ENCODE measurements around the gene CYS1. TPM values are rescaled to one million over a fixed set of nuclear protein-coding genes. Genes with fewer than 3 reads are reported as not detected.
"Not testable (repeated sequence)": the region's sequence is repeated elsewhere in the genome, so short reads cannot be mapped to it uniquely, and the experiment has no call there.

CYS1 gene
- total RNA-seq = 4.0 TPM

GRCh38 chr2:10079870-10080535 is at the start of gene CYS1:
Gene CYS1 (minus strand): TSS chr2:10080411. CDS start chr2:10080223, 188 bp downstream.
- no peak for DNase-seq (ENCODE audit: low spot score)

- no peak for DNase-seq (ENCODE audit: low spot score)
These were observed 49.3 kb upstream of the CYS1 start for GRCh38 chr2:10129490-10129889.

GRCh38 chr2:10128420-10128819 is 48.2 kb upstream of the CYS1 start:
- DNase-seq (ENCODE audit: low spot score) = no peak

- DNase-seq (ENCODE audit: low spot score) = no peak
These were observed 46.4 kb upstream of the CYS1 start for GRCh38 chr2:10126632-10127026.

- DNase-seq (ENCODE audit: low spot score) = no peak
These were observed 45.8 kb upstream of the CYS1 start for GRCh38 chr2:10125842-10126631.

GRCh38 chr2:10124538-10125045 is 44.4 kb upstream of the CYS1 start:
- DNase-seq (ENCODE audit: low spot score) = no peak

- no peak for DNase-seq (ENCODE audit: low spot score)
These were observed 43.1 kb upstream of the CYS1 start for GRCh38 chr2:10123281-10123680.

GRCh38 chr2:10122500-10123280 is 42.5 kb upstream of the CYS1 start, which contains the start of gene RRM2:
Gene RRM2 (plus strand): TSS chr2:10122739. CDS start chr2:10122799, 60 bp downstream.
- peak; percentile 93 for DNase-seq (ENCODE audit: low spot score)

GRCh38 chr2:10120877-10121574 is 40.8 kb upstream of the CYS1 start:
- DNase-seq (ENCODE audit: low spot score) = no peak

GRCh38 chr2:10120158-10120876 is 40.1 kb upstream of the CYS1 start:
- DNase-seq (ENCODE audit: low spot score) = peak; percentile 94

- DNase-seq (ENCODE audit: low spot score) = no peak
These were observed 39.5 kb upstream of the CYS1 start for GRCh38 chr2:10119601-10120157.

- no peak for DNase-seq (ENCODE audit: low spot score)
These were observed 38.8 kb upstream of the CYS1 start for GRCh38 chr2:10119027-10119325.

- no peak for DNase-seq (ENCODE audit: low spot score)
These were observed 29.1 kb upstream of the CYS1 start for GRCh38 chr2:10109311-10109710.

- DNase-seq (ENCODE audit: low spot score) = not testable (repeated sequence)
These were observed 24.7 kb upstream of the CYS1 start for GRCh38 chr2:10104906-10105305.

GRCh38 chr2:10103179-10103578 is 23.0 kb upstream of the CYS1 start:
- no peak for DNase-seq (ENCODE audit: low spot score)

GRCh38 chr2:10101491-10101890 is 21.3 kb upstream of the CYS1 start:
- no peak for DNase-seq (ENCODE audit: low spot score)

- no peak for DNase-seq (ENCODE audit: low spot score)
These were observed 17.3 kb upstream of the CYS1 start for GRCh38 chr2:10097352-10098148.

GRCh38 chr2:10096641-10097040 is 16.4 kb upstream of the CYS1 start:
- no peak for DNase-seq (ENCODE audit: low spot score)

- DNase-seq (ENCODE audit: low spot score) = no peak
These were observed 15.0 kb upstream of the CYS1 start for GRCh38 chr2:10095175-10095574.

GRCh38 chr2:10094271-10094814 is 14.1 kb upstream of the CYS1 start:
- no peak for DNase-seq (ENCODE audit: low spot score)
